Activated CD4-positive, alpha-beta T cell treated with anti-CD3 and anti-CD28 coated beads for 36 hours (primary cell): ENCODE measurements around the gene FBXL4. TPM values are rescaled to one million over a fixed set of nuclear protein-coding genes. Genes with fewer than 3 reads are reported as not detected.

ENCODE experiments used
- ATAC-seq: fragments of 200-7000 bp; cut with Tn5 transposase; one replicate; pipeline ENCODE4 v1.10.0; 2021; ENCODE audit warnings: mild to moderate bottlenecking, moderate library complexity
- CTCF ChIA-PET: fragments of 350-600 bp; sonication (Branson Sonifier 250); formaldehyde crosslinking; loops from one replicate; lab custom pipeline; 2021; ENCODE audit warnings: antibody characterized with exemption; lab: Charles Lee
- POLR2A ChIA-PET: fragments of 350-600 bp; sonication (Branson Sonifier 250); formaldehyde crosslinking; loops from one replicate; lab custom pipeline; 2021; ENCODE audit warnings: antibody characterized with exemption, inconsistent platforms; lab: Charles Lee
- DNase-seq: peaks from one replicate; pipeline ENCODE4 v3.0.0-alpha.2; 2020
- H3K27ac Mint-ChIP-seq: one replicate; pipeline ENCODE4 v1.8.0; 2021; ENCODE audit warnings: mixed read lengths
- H3K27me3 Mint-ChIP-seq: one replicate; pipeline ENCODE4 v1.8.0; 2021; ENCODE audit warnings: mixed read lengths
- H3K36me3 Mint-ChIP-seq: one replicate; pipeline ENCODE4 v1.8.0; 2021; ENCODE audit warnings: low read depth, mixed read lengths
- H3K4me1 Mint-ChIP-seq: one replicate; pipeline ENCODE4 v1.8.0; 2021; ENCODE audit warnings: mixed read lengths
- H3K4me3 Mint-ChIP-seq: one replicate; pipeline ENCODE4 v1.8.0; 2021; ENCODE audit warnings: mild to moderate bottlenecking, moderate library complexity, mixed read lengths
- H3K9me3 Mint-ChIP-seq: one replicate; pipeline ENCODE4 v1.8.0; 2021; ENCODE audit warnings: low read depth, mixed read lengths
- intact Hi-C, 2 experiments: fragments of 100-400 bp; cut with DNase I in 1 of 2; cut with micrococcal nuclease in 1 of 2; formaldehyde crosslinking; loops; one replicate each; pipeline versions ENCODE4 v1.14.2 to v1.15.1; 2022 to 2024; cut with DNase I, micrococcal nuclease
- total RNA-seq, 2 experiments: library from RNA; stranded (reverse); gene quantifications; one replicate each; pipeline ENCODE4 v1.2.3, GENCODE V29; 2021

Gene FBXL4
- total RNA-seq, 2 experiments from 2014 or later = 16.2 to 16.5 TPM

DNA sequence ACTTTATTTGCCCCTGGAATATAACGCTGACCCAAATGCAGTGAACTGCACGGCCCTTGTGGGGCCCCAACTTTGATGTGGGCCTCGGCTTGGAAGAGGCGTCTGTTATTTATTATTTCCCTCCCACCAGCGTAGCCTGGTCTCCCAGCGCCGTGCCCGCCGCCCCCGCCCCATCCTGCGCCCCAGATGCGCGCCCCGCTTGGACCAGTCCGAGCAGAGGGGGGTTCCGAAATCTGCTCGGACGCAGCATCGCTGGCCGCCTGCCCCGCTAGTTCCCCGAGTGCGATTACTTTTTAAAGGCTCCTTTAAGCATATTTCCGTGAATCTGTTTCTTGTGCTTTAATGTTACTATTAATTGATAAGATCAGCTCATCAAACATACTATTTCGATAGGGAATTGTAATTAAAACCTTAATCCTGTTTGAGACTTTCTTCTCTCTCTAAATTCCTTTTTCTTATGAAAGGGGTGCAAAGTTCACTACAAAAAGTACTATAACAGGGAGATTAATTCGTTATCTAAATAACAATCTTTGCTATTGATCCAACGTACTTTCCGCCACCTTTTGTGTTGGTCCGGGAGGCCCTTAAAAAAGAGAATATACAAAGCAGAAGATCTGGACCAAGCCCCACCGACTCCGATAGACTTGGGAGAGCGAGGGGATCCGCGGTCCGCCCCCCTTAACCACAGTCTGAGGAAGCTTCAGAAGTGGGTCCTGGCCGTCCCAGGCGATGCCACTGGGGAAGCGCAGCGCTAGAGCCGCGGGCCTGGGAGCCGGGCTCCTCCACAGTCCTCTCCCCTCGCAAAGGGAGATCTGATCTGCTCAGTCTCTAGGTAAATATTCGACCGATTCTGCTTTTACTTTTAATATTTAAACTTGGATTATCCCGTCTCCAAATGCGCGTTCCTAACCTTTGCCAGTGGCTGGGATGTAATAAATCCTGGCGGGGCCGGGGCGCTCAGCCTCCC is 103.2 kb downstream of the FBXL4 start:
- Mint-ChIP-seq H3K36me3 (peaks cover 3% of the 10 kb centered on the region), H3K9me3 (no peaks in the 10 kb centered on the region), H3K4me3 (peak overlapping the region; percentile 23), H3K4me1 (peaks cover 21% of the 10 kb centered on the region), H3K27ac (no peak overlapping the region), H3K27me3 (peaks cover 72% of the 10 kb centered on the region)
- CTCF ChIA-PET = interaction anchor here (0.5 to 1.8 kb wide), 7 partner anchors 10 to 1347 kb away, joined by 3 to 11 read pairs (median 4); no protein-coding TSS in a partner anchor
- ATAC-seq (no peak), DNase-seq (peak; percentile 10)
- intact Hi-C loops = loop anchor here (1.0 to 10.0 kb wide), 8 partner anchors 11 to 1650 kb away; no protein-coding TSS in a partner anchor
- POLR2A ChIA-PET = no interaction called here

DNA sequence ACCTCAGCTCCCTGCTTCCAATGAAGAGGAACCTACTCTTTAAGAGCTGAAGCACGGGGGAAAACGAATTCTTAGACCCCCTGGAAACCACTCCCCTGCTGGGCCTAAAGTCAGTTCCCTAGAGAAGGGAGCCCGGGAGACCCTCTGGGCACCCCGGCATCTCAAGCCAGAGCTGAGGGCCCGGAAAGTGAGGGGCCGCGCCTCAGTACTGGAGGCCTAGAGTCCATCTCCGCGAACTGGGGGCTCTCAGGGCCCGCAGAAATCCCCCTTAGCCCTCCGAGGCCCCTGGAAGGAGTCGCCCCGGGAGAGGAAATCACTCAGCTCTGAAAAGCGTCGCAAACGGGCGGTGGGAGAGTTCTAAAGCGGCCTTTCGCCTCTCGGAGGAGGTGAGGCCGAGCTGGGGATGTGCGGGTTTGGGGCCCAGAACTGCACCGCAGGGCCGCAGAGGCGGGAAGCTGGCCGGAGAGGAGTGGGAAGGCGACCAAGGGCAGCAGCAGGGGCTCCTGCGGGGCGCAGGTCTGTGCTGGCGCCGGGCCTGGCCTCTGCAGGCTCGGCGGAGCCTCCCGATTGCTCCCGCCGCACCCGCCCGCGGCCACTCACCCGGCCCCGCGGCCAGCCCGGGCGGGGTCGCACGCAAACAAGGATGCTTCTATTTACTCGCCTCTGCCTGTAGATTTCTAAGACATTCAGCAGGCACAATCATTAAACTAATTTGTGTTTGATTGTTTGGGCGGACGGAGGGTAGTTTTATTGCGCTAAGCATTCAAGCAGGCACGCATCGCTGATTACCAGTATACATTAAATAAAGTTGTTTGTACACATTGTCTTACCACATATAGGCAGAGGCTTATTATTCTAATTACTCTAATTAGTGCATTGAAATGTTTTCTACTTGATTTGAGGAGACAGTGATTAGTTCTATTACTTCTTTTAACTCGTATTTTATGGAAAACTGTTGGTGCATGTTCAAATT is 104.2 kb downstream of the FBXL4 start:
- intact Hi-C loops = loop anchor here (2.0 to 10.0 kb wide), 2 partner anchors 13 to 1649 kb away; no protein-coding TSS in a partner anchor
- no peak overlapping the region for H3K4me3 Mint-ChIP-seq

DNA sequence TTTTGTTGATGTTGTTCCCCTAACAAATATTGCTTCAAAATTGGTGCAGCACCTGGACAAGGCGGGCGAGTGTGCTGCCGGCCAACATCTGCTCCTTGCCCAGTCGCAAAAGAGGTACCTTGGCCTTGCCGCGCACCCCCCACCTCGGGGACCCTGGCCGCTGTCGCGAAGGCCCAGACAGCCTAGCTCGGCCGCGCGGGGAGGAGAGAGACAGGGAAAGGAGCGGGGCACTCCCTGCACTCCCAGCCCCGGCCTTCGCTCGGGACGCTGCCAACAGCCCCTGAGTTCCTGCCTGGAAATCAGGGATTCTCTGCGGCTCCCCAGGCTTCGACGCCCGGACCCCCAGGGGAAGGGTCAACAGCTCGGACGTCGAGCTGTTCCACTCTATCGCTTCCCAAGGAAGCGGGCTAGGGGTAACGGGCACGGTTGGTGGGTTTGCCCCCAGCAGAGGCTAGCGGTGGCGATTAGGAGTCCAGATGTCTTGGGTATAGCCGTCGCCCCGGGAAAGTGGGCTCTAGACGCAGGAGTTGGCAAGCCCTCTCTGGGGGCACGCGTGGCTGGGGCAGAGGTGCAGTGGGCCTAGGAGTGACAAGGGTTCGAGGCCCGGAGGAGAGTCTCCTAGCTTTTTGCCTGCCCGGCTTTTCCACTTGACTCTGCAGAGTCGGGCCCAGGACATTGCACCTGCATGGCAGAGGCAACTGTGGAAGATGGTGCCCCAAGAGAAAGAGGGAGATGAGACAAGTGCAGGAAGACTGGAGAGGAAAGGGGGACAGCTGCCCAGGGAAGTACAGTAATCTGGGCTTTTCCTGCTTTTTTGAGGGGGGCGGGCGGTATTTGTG is 105.2 kb downstream of the FBXL4 start:
- no peaks in the 10 kb centered on the region for H3K9me3 Mint-ChIP-seq
- no peak overlapping the region for H3K4me3 Mint-ChIP-seq
- ATAC-seq (no peak), DNase-seq (no peak)
- peaks cover 70% of the 10 kb centered on the region for H3K27me3 Mint-ChIP-seq
- ChIA-PET POLR2A (interaction anchor here (0.6 kb wide), 1 partner anchor 234 kb away, joined by 3 read pairs; no protein-coding TSS in a partner anchor), CTCF (interaction anchor here (0.6 to 0.9 kb wide), 2 partner anchors 104 to 277 kb away, joined by 3 to 4 read pairs; no protein-coding TSS in a partner anchor)
- H3K4me1 Mint-ChIP-seq = peaks cover 21% of the 10 kb centered on the region
- no peak overlapping the region for H3K27ac Mint-ChIP-seq
- H3K36me3 Mint-ChIP-seq = no peaks in the 10 kb centered on the region
- intact Hi-C loops = loop anchor here in 1 of 2 experiments (10.0 kb wide), 1 partner anchor 1648 kb away; no protein-coding TSS in a partner anchor

More for the DNA sequence above, 104.2 kb downstream of the FBXL4 start:
- DNase-seq (peak; percentile 10), ATAC-seq (no peak)
- Mint-ChIP-seq H3K27me3 (peaks cover 65% of the 10 kb centered on the region), H3K27ac (no peak overlapping the region), H3K9me3 (no peaks in the 10 kb centered on the region), H3K36me3 (no peaks in the 10 kb centered on the region), H3K4me1 (peaks cover 21% of the 10 kb centered on the region)
- POLR2A ChIA-PET = no interaction called here
- CTCF ChIA-PET = interaction anchor here (0.7 to 0.9 kb wide), 2 partner anchors 13 to 276 kb away, joined by 3 read pairs; no protein-coding TSS in a partner anchor

DNA sequence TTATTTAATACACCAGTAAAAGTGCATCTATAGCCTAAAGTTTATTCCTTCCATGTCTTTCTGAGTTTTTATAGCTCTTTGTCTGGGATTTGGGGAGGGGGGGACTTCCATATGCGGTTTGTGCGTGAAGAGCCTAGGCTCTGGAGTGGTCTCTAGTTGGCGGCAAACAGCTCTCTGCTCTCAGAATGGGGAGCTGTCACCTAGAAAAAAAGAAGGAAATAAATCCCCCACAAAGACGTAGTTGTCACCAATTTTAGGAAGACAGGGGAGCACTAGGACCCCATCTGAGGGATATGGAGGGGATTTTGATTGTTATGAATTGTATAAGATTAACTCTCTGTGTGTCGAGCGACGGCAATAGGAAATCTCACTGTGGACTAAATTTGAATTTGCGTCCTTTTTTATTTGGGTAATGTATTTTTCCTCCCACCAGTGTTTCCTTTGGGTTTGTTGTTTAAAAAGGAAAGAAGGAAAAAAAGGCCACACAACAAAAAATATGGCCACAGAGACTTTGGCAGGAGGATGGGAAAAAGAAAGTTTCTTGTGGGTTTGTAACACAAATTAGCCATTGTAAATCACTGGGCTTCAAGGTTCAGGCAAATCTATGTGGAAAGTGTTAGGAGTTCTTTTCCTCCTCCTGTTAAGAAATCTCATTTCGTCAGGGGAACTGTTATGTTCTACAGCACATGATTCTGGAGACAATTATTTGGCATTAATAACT is 106.0 kb downstream of the FBXL4 start:
- ATAC-seq (no peak), DNase-seq (no peak)
- Mint-ChIP-seq H3K27me3 (peaks cover 68% of the 10 kb centered on the region), H3K9me3 (no peaks in the 10 kb centered on the region), H3K36me3 (no peaks in the 10 kb centered on the region), H3K27ac (no peak overlapping the region), H3K4me1 (peaks cover 19% of the 10 kb centered on the region), H3K4me3 (no peak overlapping the region)
- ChIA-PET CTCF (interaction anchor here (0.6 to 0.8 kb wide), 2 partner anchors 49 to 103 kb away, joined by 3 to 4 read pairs; no protein-coding TSS in a partner anchor), POLR2A (interaction anchor here (0.6 kb wide), 1 partner anchor 233 kb away, joined by 3 read pairs; no protein-coding TSS in a partner anchor)
- intact Hi-C loops = loop anchor here (1.0 to 10.0 kb wide), 2 partner anchors 8 to 1647 kb away; no protein-coding TSS in a partner anchor

DNA sequence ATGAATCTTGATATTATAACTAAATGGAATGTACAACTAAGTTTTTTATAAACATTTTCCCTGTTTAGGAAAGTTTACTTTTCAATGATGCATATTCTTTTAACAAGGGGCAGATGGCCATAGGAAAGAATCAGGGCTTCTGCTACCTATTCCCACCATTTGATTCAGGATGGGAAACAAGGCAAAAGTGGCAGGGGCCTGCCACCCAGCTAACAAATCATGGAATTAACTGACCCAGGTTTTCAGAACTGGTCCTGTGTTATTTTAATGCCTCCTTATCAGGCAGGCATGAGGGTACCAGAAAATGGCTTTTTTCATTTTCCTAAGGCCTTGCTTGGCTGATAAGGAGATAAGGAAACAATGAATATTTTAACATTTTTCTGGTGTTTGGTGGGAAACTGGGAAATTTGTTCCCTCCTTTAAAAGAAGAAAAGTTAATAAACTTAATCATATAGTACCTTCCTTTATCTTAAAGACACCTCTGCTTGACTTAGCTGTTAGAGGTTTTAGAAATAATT is 106.7 kb downstream of the FBXL4 start:
- intact Hi-C loops = loop anchor here (1.0 to 10.0 kb wide), 2 partner anchors 8 to 1646 kb away; no protein-coding TSS in a partner anchor
- H3K4me3 Mint-ChIP-seq = no peak overlapping the region
- POLR2A ChIA-PET = no interaction called here
- ATAC-seq (no peak), DNase-seq (no peak)
- peaks cover 67% of the 10 kb centered on the region for H3K27me3 Mint-ChIP-seq
- H3K9me3 Mint-ChIP-seq = no peaks in the 10 kb centered on the region
- CTCF ChIA-PET = interaction anchor here (0.8 kb wide), 1 partner anchor 48 kb away, joined by 3 read pairs; no protein-coding TSS in a partner anchor
- H3K36me3 Mint-ChIP-seq = no peaks in the 10 kb centered on the region
- no peak overlapping the region for H3K27ac Mint-ChIP-seq
- peaks cover 20% of the 10 kb centered on the region for H3K4me1 Mint-ChIP-seq

DNA sequence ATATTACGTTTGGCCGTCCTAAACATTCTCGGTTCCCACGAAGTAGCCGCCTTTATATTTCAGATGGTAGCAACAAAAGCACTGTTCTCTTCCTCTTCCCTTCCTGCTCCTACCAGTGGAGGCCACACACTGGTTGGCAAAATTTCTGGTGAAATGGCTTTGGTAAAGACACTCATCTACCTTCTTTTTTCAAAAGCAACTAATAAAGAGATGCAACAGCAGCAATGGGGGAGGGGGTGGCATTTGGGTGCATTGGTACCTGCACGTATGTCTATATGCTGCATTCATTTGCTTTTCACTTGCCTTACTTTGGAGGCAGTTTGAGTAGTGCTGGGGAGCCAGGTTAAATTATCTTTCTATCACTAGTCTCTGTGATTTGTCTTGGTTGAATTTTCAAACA is 107.4 kb downstream of the FBXL4 start:
- DNase-seq (no peak), ATAC-seq (no peak)
- Mint-ChIP-seq H3K27me3 (peaks cover 64% of the 10 kb centered on the region), H3K27ac (no peak overlapping the region), H3K9me3 (no peaks in the 10 kb centered on the region), H3K4me1 (peaks cover 19% of the 10 kb centered on the region), H3K4me3 (no peak overlapping the region), H3K36me3 (no peaks in the 10 kb centered on the region)
- ChIA-PET CTCF (interaction anchor here (0.7 kb wide), 1 partner anchor 81 kb away, joined by 3 read pairs; no protein-coding TSS in a partner anchor), POLR2A (no interaction called here)
- intact Hi-C loops = loop anchor here in 1 of 2 experiments (10.0 kb wide), 1 partner anchor 1646 kb away; no protein-coding TSS in a partner anchor

DNA sequence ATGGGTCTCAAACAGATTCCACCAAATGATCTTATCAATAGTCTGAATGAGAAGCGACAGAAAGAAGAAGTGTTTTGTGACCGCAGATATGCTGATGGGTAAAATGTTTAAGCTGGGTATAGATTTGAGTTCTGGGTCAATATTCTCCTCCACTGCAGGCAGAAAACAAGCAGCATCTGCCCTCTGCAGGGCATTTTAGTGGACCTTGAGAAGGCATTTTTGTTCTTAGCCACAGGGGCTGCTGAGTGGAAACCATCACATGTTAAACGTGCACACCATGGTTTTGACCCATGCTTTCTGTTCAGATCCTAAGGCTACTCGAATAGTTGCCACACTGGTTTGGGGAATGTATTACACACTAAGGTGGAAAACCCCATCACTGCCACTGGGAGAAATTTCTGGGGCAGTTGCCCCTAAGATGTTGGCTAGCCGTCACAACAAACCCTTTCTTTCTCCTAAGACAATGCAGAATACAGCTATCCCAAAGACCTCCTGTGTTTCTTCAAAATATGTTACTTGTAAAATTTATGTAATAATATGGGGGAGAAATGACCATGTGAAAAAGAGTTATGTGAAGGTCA is 107.9 kb downstream of the FBXL4 start:
- no peak for ATAC-seq
- peaks cover 64% of the 10 kb centered on the region for H3K27me3 Mint-ChIP-seq
- intact Hi-C loops = loop anchor here (10.0 kb wide), 3 partner anchors 775 to 1645 kb away; partner anchors contain the start of gene SIM1 (in 1 of the 2)

DNA sequence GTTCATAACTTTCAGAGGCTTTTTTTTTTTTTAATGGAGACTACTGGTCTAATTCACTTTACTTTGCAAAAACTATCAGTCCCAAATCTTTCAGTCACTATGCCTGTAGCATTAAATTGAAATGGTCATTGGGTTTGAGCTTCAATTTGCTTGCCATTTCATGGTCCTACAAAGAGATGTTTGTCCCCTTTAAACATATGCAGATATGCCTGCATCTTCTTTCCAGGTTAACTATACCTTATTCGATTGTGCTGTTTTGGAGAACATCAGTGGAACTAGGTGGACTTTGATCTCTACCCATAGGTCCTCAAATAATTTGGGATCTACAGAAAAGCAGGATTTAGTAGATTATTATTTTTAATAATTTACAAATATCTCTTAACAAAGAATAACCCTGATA is 108.8 kb downstream of the FBXL4 start:
- no peak overlapping the region for H3K4me3 Mint-ChIP-seq
- H3K27ac Mint-ChIP-seq = no peak overlapping the region
- POLR2A ChIA-PET = no interaction called here
- no peak for DNase-seq
- H3K27me3 Mint-ChIP-seq = peaks cover 62% of the 10 kb centered on the region
- no peaks in the 10 kb centered on the region for H3K9me3 Mint-ChIP-seq
- CTCF ChIA-PET = no interaction called here
- peaks cover 17% of the 10 kb centered on the region for H3K4me1 Mint-ChIP-seq
- intact Hi-C loops = loop anchor here in 1 of 2 experiments (10.0 kb wide), 2 partner anchors 776 to 1626 kb away; partner anchors contain the start of gene SIM1
- H3K36me3 Mint-ChIP-seq = no peaks in the 10 kb centered on the region
- ATAC-seq = no peak

More for the DNA sequence above, 107.9 kb downstream of the FBXL4 start:
- ChIA-PET CTCF (interaction anchor here (0.7 kb wide), 1 partner anchor 81 kb away, joined by 3 read pairs; no protein-coding TSS in a partner anchor), POLR2A (no interaction called here)
- Mint-ChIP-seq H3K4me3 (no peak overlapping the region), H3K4me1 (peaks cover 18% of the 10 kb centered on the region), H3K9me3 (no peaks in the 10 kb centered on the region), H3K27ac (no peak overlapping the region), H3K36me3 (no peaks in the 10 kb centered on the region)
- DNase-seq = no peak

DNA sequence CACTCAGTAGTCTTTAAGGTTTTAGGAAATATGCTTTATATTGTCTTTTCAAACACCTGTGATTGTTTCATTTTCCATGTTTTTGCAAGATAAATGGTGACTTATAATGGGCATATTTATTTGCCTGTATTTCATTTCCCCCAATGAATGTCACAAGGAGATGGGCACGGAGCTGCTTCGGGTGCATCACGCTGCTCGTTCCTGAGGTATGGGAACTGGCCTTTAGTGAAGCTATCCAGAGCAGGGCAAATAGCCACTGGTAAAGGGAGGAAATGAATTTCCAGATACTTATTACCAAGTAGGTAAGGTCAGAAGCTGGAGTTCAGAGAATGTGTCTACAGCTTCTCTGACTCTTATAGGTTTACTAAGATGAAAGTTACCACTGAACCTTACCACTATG is 109.7 kb downstream of the FBXL4 start:
- DNase-seq (no peak), ATAC-seq (no peak)
- ChIA-PET CTCF (interaction anchor here (0.8 to 1.0 kb wide), 2 partner anchors 9 to 37 kb away, joined by 3 to 4 read pairs; no protein-coding TSS in a partner anchor), POLR2A (no interaction called here)
- Mint-ChIP-seq H3K27ac (no peak overlapping the region), H3K36me3 (no peaks in the 10 kb centered on the region), H3K27me3 (peaks cover 65% of the 10 kb centered on the region), H3K4me1 (peaks cover 24% of the 10 kb centered on the region), H3K9me3 (no peaks in the 10 kb centered on the region), H3K4me3 (no peak overlapping the region)
- intact Hi-C loops = loop anchor here in 1 of 2 experiments (10.0 kb wide), 2 partner anchors 777 to 1627 kb away; partner anchors contain the start of gene SIM1
